HG02938 (cell line): ENCODE measurements around the gene DOK3.
"Not testable (repeated sequence)": the region's sequence is repeated elsewhere in the genome, so short reads cannot be mapped to it uniquely, and the experiment has no call there.

Experiments used
- ATAC-seq: cut with Tn5 transposase; IDR thresholded peaks from one replicate; pipeline ENCODE4 v1.9.1; 2021; ENCODE audit warnings: mild to moderate bottlenecking, moderate library complexity; ENCODE audit not compliant: unreplicated experiment

DOK3 gene

GRCh38 chr5:177535125-177535524 lies 25.5 kb upstream of the DOK3 start:
- no peak for ATAC-seq

DNA sequence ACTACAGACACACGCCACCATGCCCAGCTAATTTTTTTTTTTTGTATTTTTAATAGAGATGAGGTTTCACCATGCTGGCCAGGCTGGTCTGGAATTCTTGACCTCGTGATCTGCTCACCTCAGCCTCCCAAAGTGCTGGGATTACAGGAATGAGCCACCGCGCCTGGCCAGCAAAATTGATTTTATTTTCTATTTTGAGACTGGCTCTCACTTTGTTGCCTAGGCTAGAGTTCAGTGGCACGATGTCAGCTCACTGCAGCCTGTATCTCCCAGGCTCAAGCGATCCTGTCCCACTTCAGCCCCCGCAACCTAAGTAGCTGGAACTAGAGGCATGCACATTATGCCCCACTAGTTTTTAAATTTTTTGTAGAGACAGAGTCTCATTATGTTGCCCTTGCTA lies 24.8 kb upstream of the DOK3 start:
- ATAC-seq = not testable (repeated sequence)

GRCh38 chr5:177531209-177531940 lies 21.7 kb upstream of the DOK3 start:
- ATAC-seq = no peak

DNA sequence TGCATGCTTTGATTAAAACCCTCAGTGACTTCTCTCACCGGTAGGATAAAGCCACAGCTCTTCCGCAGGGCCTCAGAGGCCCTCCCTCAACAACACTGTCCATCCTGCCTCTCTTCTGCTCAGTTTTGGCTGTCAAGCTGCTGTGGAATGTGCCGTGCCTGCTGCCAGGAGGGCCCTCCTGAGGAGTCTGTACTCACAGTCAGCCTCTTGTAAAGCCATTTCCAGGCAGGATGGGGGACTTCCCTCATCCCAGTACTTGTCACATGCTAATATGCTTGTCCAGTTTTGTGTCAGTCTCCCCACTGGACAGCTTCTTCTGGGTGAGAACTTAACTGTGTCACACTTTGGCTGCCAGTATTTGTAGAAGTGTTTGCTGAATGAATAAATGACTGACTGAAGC lies 21.0 kb upstream of the DOK3 start:
- ATAC-seq = no peak

GRCh38 chr5:177529247-177530203 lies 19.9 kb upstream of the DOK3 start:
- no peak for ATAC-seq

DNA sequence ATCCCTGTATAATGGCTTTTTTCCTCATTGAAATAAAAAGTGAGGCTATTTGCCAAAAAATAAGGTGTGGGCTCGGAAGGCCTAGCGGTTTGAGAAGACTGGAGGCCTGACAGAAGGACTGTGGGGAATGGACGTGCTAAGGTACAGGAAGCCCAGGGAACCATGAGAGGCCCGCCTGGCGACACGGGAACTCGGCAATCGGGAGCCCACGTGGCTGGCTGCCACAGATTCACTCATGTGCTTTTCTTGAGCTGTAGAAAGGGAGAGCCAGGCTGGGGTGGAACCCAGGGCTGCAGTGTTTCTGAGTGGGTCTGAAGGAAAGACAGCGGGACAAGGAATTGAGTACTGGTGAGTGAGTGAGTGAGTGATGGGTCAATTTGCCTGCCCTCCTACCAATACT lies 19.0 kb upstream of the DOK3 start:
- ATAC-seq = no peak

GRCh38 chr5:177527595-177527994 lies 18.0 kb upstream of the DOK3 start:
- ATAC-seq = no peak

- no peak for ATAC-seq
These were observed 17.2 kb upstream of the DOK3 start for GRCh38 chr5:177526791-177527190.

DNA sequence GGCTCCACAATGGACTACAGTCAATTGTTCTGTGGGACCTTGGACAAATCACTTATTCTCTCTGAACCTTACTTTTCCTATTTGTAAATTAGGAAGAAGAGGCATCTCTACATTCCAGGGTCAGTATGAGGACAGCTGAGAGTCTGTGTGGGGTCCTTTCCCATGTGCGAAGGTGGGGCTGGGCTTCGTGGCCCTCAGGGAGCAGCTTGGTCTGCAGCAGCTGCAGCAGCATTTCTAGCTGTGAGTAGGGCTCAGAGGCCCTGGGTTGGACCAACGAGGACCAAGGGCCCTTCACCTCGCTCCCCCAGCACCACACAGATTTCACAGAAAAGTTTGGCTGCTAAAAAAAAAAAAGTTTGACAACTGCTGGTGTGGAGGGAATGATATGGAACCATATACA lies 16.6 kb upstream of the DOK3 start:
- ATAC-seq = no peak

- no peak for ATAC-seq
These were observed 15.5 kb upstream of the DOK3 start for GRCh38 chr5:177524941-177525655.

DNA sequence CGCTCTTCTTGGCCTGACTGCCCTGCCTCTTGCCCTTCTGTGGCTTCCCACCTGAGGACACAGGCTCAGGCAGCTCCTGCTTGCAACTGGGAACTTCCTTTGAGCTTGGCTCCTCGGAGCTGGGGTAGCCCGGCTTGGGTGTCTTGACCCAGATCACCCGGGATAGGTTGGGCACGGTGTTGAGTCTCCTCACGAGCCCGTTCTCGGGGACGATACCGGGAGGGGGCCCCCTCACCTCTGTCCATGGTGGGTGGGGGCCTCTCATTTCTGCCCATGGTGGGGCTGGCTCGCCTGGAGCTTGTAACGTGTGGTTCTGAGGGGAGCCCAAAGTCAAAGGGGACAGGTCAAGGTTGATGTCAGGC lies 14.9 kb upstream of the DOK3 start:
- no peak for ATAC-seq

DNA sequence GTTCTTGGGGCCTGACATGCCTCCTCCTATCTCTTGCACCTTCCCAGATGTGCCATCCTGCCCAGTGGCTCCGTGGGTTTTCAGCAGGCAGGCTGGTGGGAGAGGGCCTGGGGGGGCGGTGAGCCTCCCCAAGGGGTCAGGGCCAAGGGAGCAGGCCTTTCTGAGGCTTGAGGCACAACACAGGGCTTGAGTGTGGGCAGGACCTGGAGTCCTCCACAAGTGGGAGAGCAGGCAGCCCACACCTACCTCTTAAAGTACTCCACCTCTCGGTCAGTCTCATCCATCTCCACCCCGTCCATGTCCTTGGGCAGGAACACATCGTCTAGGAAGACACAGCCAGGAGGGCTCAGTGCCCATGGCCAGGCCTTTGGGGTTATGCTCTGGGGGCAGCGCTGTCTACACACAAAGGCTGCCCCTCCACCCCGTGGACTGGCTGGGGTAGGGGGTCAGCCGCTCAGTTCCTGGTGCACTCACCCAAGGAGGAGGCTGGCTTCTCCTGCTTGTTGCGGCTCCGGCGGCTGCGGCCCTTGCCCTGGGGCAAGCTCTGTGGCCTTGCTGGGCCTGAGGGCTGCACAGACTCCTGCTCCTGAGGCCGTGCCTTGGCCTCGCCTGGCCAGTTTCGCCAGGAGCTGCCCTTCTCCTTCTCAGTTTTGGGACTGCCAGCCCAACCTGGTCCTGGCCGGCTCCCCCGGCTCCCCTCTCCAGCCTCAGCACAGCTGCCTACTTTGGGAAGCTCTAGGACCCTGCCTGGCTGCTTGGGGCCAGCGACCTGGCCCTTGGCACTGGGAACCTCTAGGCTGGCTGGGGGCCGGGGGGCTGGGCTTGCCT lies 14.3 kb upstream of the DOK3 start:
- ATAC-seq = no peak

DNA sequence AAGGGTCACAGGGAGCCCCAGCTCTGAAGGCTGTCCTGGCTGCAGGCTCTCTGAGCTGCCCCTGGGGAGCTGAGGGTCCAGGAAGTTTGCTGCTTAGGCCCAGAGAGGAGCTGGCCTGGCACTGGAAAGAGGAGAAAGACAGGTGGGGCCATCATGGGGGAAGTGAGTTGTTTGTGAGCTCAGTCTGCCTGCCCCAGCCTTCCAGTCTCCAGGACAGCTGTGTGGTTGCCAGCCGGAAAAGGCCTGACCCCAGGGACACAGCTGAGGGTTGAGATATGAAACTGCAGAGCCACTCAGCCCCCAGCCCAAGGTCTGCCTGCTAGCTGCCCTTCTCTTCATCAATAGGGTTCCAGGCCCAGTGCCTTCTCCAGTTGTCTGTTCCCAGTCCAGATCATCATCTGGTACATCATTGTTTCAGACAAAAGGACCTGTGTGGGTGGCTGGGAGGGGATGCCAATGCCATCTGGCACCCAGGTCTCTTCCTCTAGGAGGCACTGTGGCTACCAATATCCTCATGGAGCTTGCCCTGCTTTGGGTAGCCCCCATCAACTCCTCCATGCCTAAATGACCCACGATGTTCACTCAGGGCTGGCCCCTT lies 11.4 kb upstream of the DOK3 start:
- ATAC-seq = no peak

DNA sequence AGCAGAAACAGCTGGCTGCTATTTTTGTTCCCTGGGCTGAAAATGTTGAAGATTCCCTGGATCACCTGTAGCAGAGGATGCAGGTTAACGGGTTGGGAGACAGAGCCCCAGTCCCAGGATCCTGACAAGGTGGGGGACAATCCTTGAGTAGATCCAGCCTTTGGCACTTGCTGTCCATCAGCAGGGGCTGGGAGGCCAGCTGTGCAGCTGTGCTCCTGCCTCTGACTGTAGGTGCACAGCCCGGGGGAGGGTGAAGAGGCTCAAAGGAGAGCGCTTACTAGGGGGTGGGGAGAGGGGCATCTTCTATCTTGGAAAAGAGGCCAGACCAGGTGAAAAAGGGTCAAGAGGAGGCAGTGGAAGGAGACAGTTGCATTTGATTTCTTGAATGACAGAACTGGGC lies 10.6 kb upstream of the DOK3 start:
- ATAC-seq = no peak

DNA sequence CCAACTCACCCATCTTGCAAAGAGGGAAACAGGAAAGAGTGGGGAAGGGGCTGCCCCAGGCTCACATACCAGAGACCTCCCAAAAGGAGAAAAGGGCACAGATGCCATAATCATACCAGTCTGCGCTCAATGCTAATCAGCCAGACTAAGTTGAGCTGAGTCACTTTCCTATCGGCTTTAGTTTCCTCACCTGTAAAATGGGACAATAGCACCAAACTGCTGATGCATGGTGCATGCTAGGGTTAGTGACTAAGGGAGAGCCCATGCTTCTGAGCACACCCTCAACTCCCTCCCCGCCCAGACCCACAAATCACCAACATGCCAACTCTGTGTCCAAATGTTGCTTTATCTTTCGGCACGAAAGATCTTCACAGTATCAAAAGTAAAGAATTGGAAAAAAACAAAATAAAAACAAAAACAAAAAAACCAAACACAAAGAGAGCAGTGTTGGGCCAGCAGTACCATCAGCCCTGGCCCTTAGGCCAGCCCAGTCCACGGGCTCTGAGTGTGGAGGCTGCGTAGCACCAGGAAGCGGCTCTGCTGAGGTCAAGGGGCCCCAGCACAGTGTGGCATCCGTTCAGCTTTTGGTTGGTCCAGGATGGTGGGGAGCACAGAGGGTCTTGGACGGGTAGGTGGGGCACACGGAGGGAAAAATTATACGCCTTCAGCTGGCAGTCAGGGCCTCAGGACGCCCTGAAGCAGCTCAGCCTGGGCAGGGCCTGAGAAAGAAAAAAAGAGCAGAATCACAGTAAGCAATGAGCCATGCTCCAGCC lies 10.0 kb upstream of the DOK3 start:
- ATAC-seq = no peak

DNA sequence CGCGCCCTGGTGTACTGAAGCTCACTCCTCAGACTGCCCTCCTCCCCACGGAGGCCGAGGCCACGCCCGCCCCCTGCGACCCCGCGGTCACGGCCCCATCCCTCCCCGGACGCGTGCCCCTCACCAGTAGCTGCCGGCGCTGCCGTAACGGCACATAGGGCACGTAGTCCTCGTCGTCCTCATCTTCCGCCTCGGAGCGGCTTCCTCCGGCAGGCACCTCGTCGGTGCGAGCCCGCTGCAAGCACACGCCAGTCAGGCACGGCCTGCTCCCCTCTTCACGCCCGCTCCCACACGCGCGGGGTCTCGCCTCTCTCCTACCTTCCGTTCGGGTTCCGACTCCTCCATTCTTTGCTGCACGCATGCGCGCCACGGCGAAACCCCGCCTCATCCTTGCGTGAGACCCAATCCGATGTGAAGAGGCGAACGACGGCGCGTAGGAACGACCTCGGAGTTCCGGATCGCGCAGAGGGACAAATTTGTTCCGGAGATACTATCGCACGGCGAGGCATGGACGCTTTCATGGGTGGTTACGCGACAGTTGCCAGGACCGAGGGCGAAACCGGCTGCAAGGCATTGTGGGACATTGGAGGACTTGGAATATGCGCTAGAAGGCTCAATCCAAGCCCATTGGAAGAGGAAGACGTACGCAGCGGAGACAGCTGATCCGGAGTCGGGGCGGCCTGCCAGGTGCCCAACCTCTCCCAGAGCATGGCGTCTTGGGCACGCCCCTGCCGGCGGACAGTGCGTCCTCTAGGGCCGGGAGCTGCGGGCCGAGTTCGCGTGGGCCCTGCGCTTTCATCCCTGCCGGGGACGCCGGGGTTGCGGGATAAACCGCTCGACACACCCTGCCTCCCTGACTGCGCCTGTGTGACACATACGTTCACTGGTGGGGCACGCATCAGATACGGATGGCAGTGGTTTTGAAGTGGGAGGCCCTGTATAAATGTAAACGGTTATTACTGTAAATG lies 7.3 kb upstream of the DOK3 start, which contains the start of gene DDX41:
Gene DDX41, minus strand, starts transcription at position 361 of the 968 bp plus-strand sequence. Its CDS starts 16 bp downstream, at position 345.
- peak; percentile 82 for ATAC-seq

DNA sequence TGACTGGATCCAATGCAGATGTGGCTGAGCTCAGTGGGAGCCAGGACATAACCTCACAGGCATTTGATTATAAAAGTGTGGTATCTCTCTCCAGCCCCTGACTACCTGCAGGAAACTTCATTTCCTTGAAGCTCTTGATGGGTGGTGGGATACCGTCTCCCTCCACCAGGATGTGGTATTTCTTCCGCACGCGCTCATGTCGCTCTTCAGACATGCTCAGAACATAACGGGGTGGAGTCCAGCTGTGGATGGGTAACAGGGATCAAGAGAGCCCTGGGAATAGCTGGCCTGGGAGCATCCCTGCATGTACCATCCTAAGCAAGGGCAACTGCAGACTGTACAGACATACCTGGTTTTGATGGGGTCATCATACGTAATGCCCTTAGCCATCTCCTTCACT lies 6.0 kb upstream of the DOK3 start:
- ATAC-seq = no peak

DNA sequence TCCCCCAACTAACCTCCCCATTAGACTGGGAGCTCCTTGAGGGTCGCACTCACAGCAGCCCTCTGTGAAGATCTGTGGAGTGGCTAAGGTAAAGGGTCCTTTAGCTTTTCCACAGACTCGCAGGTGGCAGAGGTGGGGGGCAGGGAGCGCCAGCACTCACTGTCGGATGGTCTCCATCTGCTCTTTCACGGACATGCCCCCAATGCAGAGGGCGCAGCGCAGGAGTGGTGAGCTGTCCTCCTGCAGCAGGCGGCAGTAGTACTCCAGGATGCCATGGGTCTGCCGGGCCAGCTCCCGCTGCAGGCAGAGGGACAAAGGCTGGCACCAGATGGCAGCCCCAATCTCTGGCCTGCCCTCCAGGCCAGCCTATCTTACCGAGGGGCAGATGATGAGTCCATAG lies 4.9 kb upstream of the DOK3 start:
- no peak for ATAC-seq
